ENCODE results near the gene KCNE1. TPM values are rescaled to one million over a fixed set of nuclear protein-coding genes. Genes with fewer than 3 reads are reported as not detected.
A peak's percentile ranks its signal among the peaks of the same experiment; 100 is the strongest.

The KCNE1 gene
- total and polyA plus RNA-seq, 2 donors (not counting 1 experiment from before 2014, with no cell fraction given), result 0.33 to 0.45 TPM

DNA sequence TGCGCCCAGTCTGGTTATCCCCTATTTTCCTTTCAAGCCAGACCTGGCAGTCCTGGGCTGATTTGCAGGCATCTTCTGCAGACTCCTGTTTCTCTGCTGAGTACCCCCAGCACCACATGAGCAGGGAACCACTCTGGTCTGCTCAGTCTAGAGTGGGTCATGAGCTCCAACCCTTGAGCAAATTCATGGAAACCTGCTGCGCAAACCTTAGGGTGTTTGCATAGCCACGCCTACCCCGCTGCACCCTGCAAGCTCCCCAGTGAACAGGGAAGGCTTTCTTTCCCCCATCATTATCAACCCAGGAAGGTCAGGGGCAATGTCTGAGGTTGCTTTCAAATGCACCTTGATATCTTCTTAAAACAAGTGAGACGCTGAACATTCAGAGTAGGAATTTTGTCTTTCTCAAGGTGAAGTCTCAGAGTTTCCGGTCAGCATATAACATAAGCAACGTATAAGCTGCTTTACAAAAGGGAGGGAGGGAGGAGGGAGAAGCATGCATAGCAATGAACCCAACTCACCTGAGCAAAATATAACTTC is 11.1 kb upstream of the KCNE1 start:
- H4K20me1 ChIP-seq (ENCODE audit: control insufficient read depth, extremely low read depth, insufficient read depth, low read length), result no peaks in the 10 kb centered on the region
- DNase-seq (ENCODE audit: low read depth in 2 of 2), result no peak
- H3K9ac ChIP-seq (ENCODE audit: insufficient read depth, low read length), result no peak overlapping the region
- peaks cover 5% of the 10 kb centered on the region for H3K4me1 ChIP-seq (ENCODE audit: control insufficient read depth, extremely low read depth, insufficient read depth, low read length)
- no peak overlapping the region for H2AFZ ChIP-seq (ENCODE audit: low read length)
- H3K79me2 ChIP-seq (ENCODE audit: control insufficient read depth, insufficient read depth, low read length), result peaks cover 25% of the 10 kb centered on the region
- peaks cover 19% of the 10 kb centered on the region for H3K36me3 ChIP-seq (ENCODE audit: control insufficient read depth, insufficient read depth, low read length)
- H3K4me2 ChIP-seq (ENCODE audit: extremely low read depth, insufficient read depth, low read length), result no peak overlapping the region
- no peaks in the 10 kb centered on the region for H3K27me3 ChIP-seq (ENCODE audit: control insufficient read depth, insufficient read depth, low read length)
- no peak overlapping the region for H3K27ac ChIP-seq (ENCODE audit: insufficient read depth, low read length)
- H3K9me3 ChIP-seq (ENCODE audit: control insufficient read depth, insufficient read depth, low read depth, low read length), result no peaks in the 10 kb centered on the region
- TF ChIP-seq EZH2 (IDR thresholded peaks at IDR 0.05; ENCODE audit: low read length, missing control alignments) (no peak), CTCF (conservative IDR thresholded peaks at IDR 0.05 in 1 of 2, IDR thresholded peaks at IDR 0.05 in 1 of 2; ENCODE audit: low read depth in 1 of 2, low read length in 2 of 2) (no peak)
- peak overlapping the region in 1 of 4 experiments; percentile 13 for H3K4me3 ChIP-seq (replicated peaks in 1 of 4; ENCODE audit: control extremely low read depth in 1 of 4, insufficient read depth in 1 of 4, low read depth in 3 of 4, low read length in 4 of 4)

- Histone ChIP-seq H3K4me1 (ENCODE audit: control insufficient read depth, extremely low read depth, insufficient read depth, low read length) (peaks cover 5% of the 10 kb centered on the region), H3K9ac (ENCODE audit: insufficient read depth, low read length) (no peak overlapping the region), H4K20me1 (ENCODE audit: control insufficient read depth, extremely low read depth, insufficient read depth, low read length) (no peaks in the 10 kb centered on the region), H2AFZ (ENCODE audit: low read length) (no peak overlapping the region), H3K9me3 (ENCODE audit: control insufficient read depth, insufficient read depth, low read depth, low read length) (no peaks in the 10 kb centered on the region), H3K36me3 (ENCODE audit: control insufficient read depth, insufficient read depth, low read length) (peaks cover 19% of the 10 kb centered on the region), H3K4me2 (ENCODE audit: extremely low read depth, insufficient read depth, low read length) (no peak overlapping the region), H3K27me3 (ENCODE audit: control insufficient read depth, insufficient read depth, low read length) (no peaks in the 10 kb centered on the region), H3K79me2 (ENCODE audit: control insufficient read depth, insufficient read depth, low read length) (peaks cover 25% of the 10 kb centered on the region), H3K4me3 (replicated peaks in 1 of 4; ENCODE audit: control extremely low read depth in 1 of 4, insufficient read depth in 1 of 4, low read depth in 3 of 4, low read length in 4 of 4) (no peak overlapping the region), H3K27ac (ENCODE audit: insufficient read depth, low read length) (no peak overlapping the region)
- no peak for DNase-seq (ENCODE audit: low read depth in 2 of 2)
- TF ChIP-seq CTCF (conservative IDR thresholded peaks at IDR 0.05 in 1 of 2, IDR thresholded peaks at IDR 0.05 in 1 of 2; ENCODE audit: low read depth in 1 of 2, low read length in 2 of 2) (no peak), EZH2 (IDR thresholded peaks at IDR 0.05; ENCODE audit: low read length, missing control alignments) (no peak)
These were observed 10.3 kb upstream of the KCNE1 start for GRCh38 chr21:34522284-34522683.

DNA sequence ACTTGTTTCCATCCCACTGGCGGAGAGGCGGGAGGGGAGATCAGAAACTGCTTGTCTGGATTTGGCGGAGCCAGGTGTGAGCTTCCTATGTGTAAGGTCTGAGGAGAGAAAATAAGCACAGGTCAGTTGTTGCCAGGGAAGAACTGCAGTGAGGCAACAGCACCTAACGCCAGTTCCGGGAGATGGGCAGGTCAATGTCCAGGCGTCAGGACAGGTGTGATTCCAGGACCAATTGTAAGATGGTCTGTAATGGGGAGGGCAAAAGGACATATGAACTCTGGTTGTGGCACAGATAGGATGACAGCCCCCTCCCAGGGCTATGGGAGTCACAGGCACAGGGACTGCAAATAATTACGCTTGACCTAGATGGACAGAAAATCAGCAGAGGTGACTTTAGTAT is 9.6 kb upstream of the KCNE1 start:
- H3K4me1 ChIP-seq (ENCODE audit: control insufficient read depth, extremely low read depth, insufficient read depth, low read length), result peaks cover 5% of the 10 kb centered on the region
- TF ChIP-seq CTCF (conservative IDR thresholded peaks at IDR 0.05 in 1 of 2, IDR thresholded peaks at IDR 0.05 in 1 of 2; ENCODE audit: low read depth in 1 of 2, low read length in 2 of 2), result no peak
- TF ChIP-seq EZH2 (IDR thresholded peaks at IDR 0.05; ENCODE audit: low read length, missing control alignments), result no peak
- H3K4me2 ChIP-seq (ENCODE audit: extremely low read depth, insufficient read depth, low read length), result no peak overlapping the region
- no peak overlapping the region for H3K4me3 ChIP-seq (replicated peaks in 1 of 4; ENCODE audit: control extremely low read depth in 1 of 4, insufficient read depth in 1 of 4, low read depth in 3 of 4, low read length in 4 of 4)
- no peak for DNase-seq (ENCODE audit: low read depth in 2 of 2)
- H3K79me2 ChIP-seq (ENCODE audit: control insufficient read depth, insufficient read depth, low read length), result peaks cover 25% of the 10 kb centered on the region
- H3K27me3 ChIP-seq (ENCODE audit: control insufficient read depth, insufficient read depth, low read length), result no peaks in the 10 kb centered on the region
- no peaks in the 10 kb centered on the region for H3K9me3 ChIP-seq (ENCODE audit: control insufficient read depth, insufficient read depth, low read depth, low read length)
- H2AFZ ChIP-seq (ENCODE audit: low read length), result no peak overlapping the region
- no peak overlapping the region for H3K9ac ChIP-seq (ENCODE audit: insufficient read depth, low read length)
- H3K36me3 ChIP-seq (ENCODE audit: control insufficient read depth, insufficient read depth, low read length), result peaks cover 21% of the 10 kb centered on the region
- no peaks in the 10 kb centered on the region for H4K20me1 ChIP-seq (ENCODE audit: control insufficient read depth, extremely low read depth, insufficient read depth, low read length)
- no peak overlapping the region for H3K27ac ChIP-seq (ENCODE audit: insufficient read depth, low read length)

Measured in fibroblast of lung (primary cell).